IMR-90 (cell line): ENCODE data around the gene PRDM5. TPM values are rescaled to one million over a fixed set of nuclear protein-coding genes. Genes with fewer than 3 reads are reported as not detected.

ENCODE experiments used
- ATAC-seq: fragments of 200-7000 bp; cut with Tn5 transposase; 2 replicates; pipeline ENCODE4 v1.9.1; 2020; ENCODE audit warnings: low read depth, mild to moderate bottlenecking, moderate library complexity
- BruUV-seq: library from RNA; stranded (reverse); fragments of 400-500 nt; replicated peaks from 2 replicates; lab custom pipeline; 2021; lab: Mats Ljungman, UMichigan
- CTCF ChIA-PET: fragments of 300-600 bp; formaldehyde crosslinking; extraction: SDS; loops from one replicate; lab custom pipeline; 2021; ENCODE audit warnings: antibody characterized with exemption; lab: Yijun Ruan, JAX
- POLR2A ChIA-PET: fragments of 300-600 bp; sonication (Branson Sonifier 250); formaldehyde crosslinking; loops from one replicate; lab custom pipeline; 2022; ENCODE audit warnings: antibody characterized with exemption; ENCODE audit not compliant: unreplicated experiment; lab: Charles Lee
- DNase-seq: peaks from one replicate; pipeline ENCODE4 v3.0.0; 2013
- H2AFZ ChIP-seq: replicated peaks from 2 replicates; pipeline ENCODE3; 2013; ENCODE audit warnings: low read length, mild to moderate bottlenecking; ENCODE audit not compliant: poor library complexity
- H2AK5ac ChIP-seq: 2 replicates; pipeline ENCODE4 v1.6.1; 2013; ENCODE audit warnings: low read depth, low read length, inconsistent platforms
- H2AK9ac ChIP-seq: replicated peaks from 2 replicates; pipeline ENCODE3; 2013; ENCODE audit warnings: mild to moderate bottlenecking, low read depth, low read length, moderate library complexity; ENCODE audit not compliant: poor library complexity
- H2BK120ac ChIP-seq: 2 replicates; pipeline ENCODE4 v1.6.1; 2013; ENCODE audit warnings: low read depth, low read length, inconsistent platforms
- H2BK15ac ChIP-seq: 3 replicates; pipeline ENCODE4 v1.6.1; 2013; ENCODE audit warnings: low read depth, low read length, inconsistent platforms
- H2BK20ac ChIP-seq: 2 replicates; pipeline ENCODE4 v1.6.1; 2013; ENCODE audit warnings: low read depth, mild to moderate bottlenecking, inconsistent platforms, low read length, moderate library complexity
- H2BK5ac ChIP-seq: 2 replicates; pipeline ENCODE4 v1.6.1; 2013; ENCODE audit warnings: mild to moderate bottlenecking, low read depth, low read length, inconsistent platforms; ENCODE audit not compliant: poor library complexity, severe bottlenecking
- H3K14ac ChIP-seq: replicated peaks from 2 replicates; pipeline ENCODE4 v1.6.1; 2013; ENCODE audit warnings: low read depth, low read length, inconsistent platforms
- H3K18ac ChIP-seq: 2 replicates; pipeline ENCODE4 v1.6.1; 2013; ENCODE audit warnings: low read depth, low read length, control low read depth
- H3K23ac ChIP-seq: 2 replicates; pipeline ENCODE4 v1.6.1; 2013; ENCODE audit warnings: low read depth, low read length, inconsistent platforms
- H3K27ac ChIP-seq: 2 replicates; pipeline ENCODE4 v1.5.1; 2013; ENCODE audit warnings: mild to moderate bottlenecking, control low read depth, low read length; ENCODE audit not compliant: insufficient read depth
- H3K27me3 ChIP-seq: 2 replicates; pipeline ENCODE4 v1.6.1; 2013; ENCODE audit warnings: low read length; ENCODE audit not compliant: control insufficient read depth, insufficient read depth
- H3K36me3 ChIP-seq: 2 replicates; pipeline ENCODE4 v1.6.1; 2013; ENCODE audit warnings: low read length, mixed read lengths; ENCODE audit not compliant: control insufficient read depth, insufficient read depth
- H3K4ac ChIP-seq: 2 replicates; pipeline ENCODE4 v1.6.1; 2013; ENCODE audit warnings: low read depth, low read length, inconsistent platforms
- H3K4me1 ChIP-seq: 2 replicates; pipeline ENCODE4 v1.6.1; 2013; ENCODE audit warnings: low read length, mixed read lengths; ENCODE audit not compliant: control insufficient read depth, insufficient read depth
- H3K4me2 ChIP-seq: 2 replicates; pipeline ENCODE4 v1.6.1; 2013; ENCODE audit warnings: low read depth, mild to moderate bottlenecking, control low read depth, low read length, moderate library complexity
- H3K4me3 ChIP-seq: 2 replicates; pipeline ENCODE4 v1.5.1; 2013; ENCODE audit warnings: low read depth, mild to moderate bottlenecking, control low read depth, low read length, moderate library complexity; ENCODE audit not compliant: insufficient read depth
- H3K56ac ChIP-seq: 2 replicates; pipeline ENCODE4 v1.6.1; 2013; ENCODE audit warnings: low read length, inconsistent platforms; ENCODE audit not compliant: insufficient read depth; ENCODE audit errors: extremely low read depth
- H3K79me1 ChIP-seq, 2 experiments: 2 replicates each; pipeline ENCODE4 v1.6.1; 2013; ENCODE audit warnings: low read length in 2 of 2, inconsistent platforms in 1 of 2, low read depth in 1 of 2
- H3K9ac ChIP-seq: 2 replicates; pipeline ENCODE4 v1.6.1; 2013; ENCODE audit warnings: low read depth, low read length, control low read depth
- H3K9me1 ChIP-seq: 2 replicates; pipeline ENCODE4 v1.6.1; 2013; ENCODE audit warnings: low read length, inconsistent platforms; ENCODE audit not compliant: insufficient read depth
- H3K9me3 ChIP-seq: 2 replicates; pipeline ENCODE4 v1.6.1; 2013; ENCODE audit warnings: low read length; ENCODE audit not compliant: control insufficient read depth, insufficient read depth
- H4K20me1 ChIP-seq: 2 replicates; pipeline ENCODE4 v1.6.1; 2013; ENCODE audit warnings: low read length, inconsistent platforms; ENCODE audit not compliant: insufficient read depth
- H4K5ac ChIP-seq: 2 replicates; pipeline ENCODE4 v1.6.1; 2013; ENCODE audit warnings: mild to moderate bottlenecking, low read depth, low read length, control low read depth
- H4K8ac ChIP-seq, 2 experiments: 2 replicates each; pipeline ENCODE4 v1.6.1; 2013; ENCODE audit warnings: low read depth in 2 of 2, low read length in 2 of 2, control low read depth in 1 of 2, inconsistent platforms in 1 of 2
- H4K91ac ChIP-seq: 2 replicates; pipeline ENCODE4 v1.6.1; 2013; ENCODE audit warnings: low read depth, low read length, inconsistent platforms; ENCODE audit not compliant: insufficient read depth
- BHLHE40 ChIP-seq: fragments of 150-350 bp; IDR thresholded peaks from 2 replicates; pipeline ENCODE4 v1.6.1; 2016; ENCODE audit warnings: mild to moderate bottlenecking, low read depth, low read length
- CEBPB ChIP-seq: IDR thresholded peaks from 2 replicates; pipeline ENCODE4 v1.6.1; 2012; ENCODE audit warnings: low read depth, low read length, improper control_type of control experiment
- CTCF ChIP-seq: conservative IDR thresholded peaks from 2 replicates; pipeline ENCODE4 v1.5.1; 2012; ENCODE audit warnings: mild to moderate bottlenecking, low read depth, low read length, improper control_type of control experiment
- ELK1 ChIP-seq: fragments of 150-350 bp; IDR thresholded peaks from 2 replicates; pipeline ENCODE4 v1.6.1; 2016; ENCODE audit warnings: low read depth, mild to moderate bottlenecking, low read length, moderate library complexity, borderline replicate concordance
- FOS ChIP-seq: fragments of 150-350 bp; IDR thresholded peaks from 2 replicates; pipeline ENCODE4 v1.6.1; 2016; ENCODE audit warnings: low read depth, low read length
- MAFK ChIP-seq: IDR thresholded peaks from 2 replicates; pipeline ENCODE4 v1.6.1; 2012; ENCODE audit warnings: low read depth, low read length, improper control_type of control experiment
- MXI1 ChIP-seq: IDR thresholded peaks from 2 replicates; pipeline ENCODE4 v1.6.1; 2012; ENCODE audit warnings: low read depth, mild to moderate bottlenecking, low read length, moderate library complexity, borderline replicate concordance
- POLR2A ChIP-seq: IDR thresholded peaks from 2 replicates; pipeline ENCODE4 v1.6.1; 2012; ENCODE audit warnings: mild to moderate bottlenecking, low read depth, low read length
- RFX5 ChIP-seq: IDR thresholded peaks from 2 replicates; pipeline ENCODE4 v1.8.0; 2012; ENCODE audit warnings: low read depth, mild to moderate bottlenecking, low read length, moderate library complexity
- WGBS, 2 experiments: methylation state at CpG; one replicate each; pipeline versions ENCODE4 v1.1.5 to v1.1.7; 2013; ENCODE audit warnings: missing lambda C conversion rate in 2 of 2; ENCODE audit not compliant: insufficient read length in 1 of 2; ENCODE audit errors: extremely low coverage in 2 of 2; 5-methylcytosine and 5-hydroxymethylcytosine counted together
- dilution Hi-C: fragments of 300-500 bp; cut with HindIII; formaldehyde crosslinking; loops from one replicate; pipeline ENCODE4 v1.14.3; 2018; ENCODE audit warnings: low sequenced_read_pairs; ENCODE audit not compliant: unreplicated experiment
- in situ Hi-C: fragments of 300-500 bp; cut with MboI; formaldehyde crosslinking; loops from 3 replicates; pipeline ENCODE4 v1.14.3; 2019; ENCODE audit warnings: low sequenced_read_pairs, inconsistent platforms, mixed read lengths
- intact Hi-C: fragments of 100-400 bp; cut with micrococcal nuclease; formaldehyde crosslinking; loops from 2 replicates; pipeline ENCODE4 v1.10.0; 2022
- polyA plus RNA-seq, 3 experiments: library from polyadenylated mRNA; depleted of rRNA; stranded (reverse); fragments of >200 nt; gene quantifications; 2 replicates each; pipeline ENCODE4 v1.2.3, GENCODE V29; 2012; ENCODE audit warnings: low replicate concordance in 1 of 3
- total RNA-seq: library from RNA; depleted of rRNA; stranded (reverse); fragments of >200 nt; gene quantifications from 2 replicates; pipeline ENCODE4 v1.2.3, GENCODE V29; 2012
- TF ChIP-seq, protein P1 (sequence below): fragments of 150-350 bp; IDR thresholded peaks from 2 replicates; pipeline ENCODE4 v1.6.1; 2017; ENCODE audit warnings: mild to moderate bottlenecking, antibody characterized with exemption, low read length, low read depth

PRDM5 gene
- total and polyA plus RNA-seq, 2 of the 4 experiments (the other 2 are of a cell fraction), result 4.1 to 10.8 TPM

- no peak for TF ChIP-seq CEBPB
- TF ChIP-seq, protein P1, sequence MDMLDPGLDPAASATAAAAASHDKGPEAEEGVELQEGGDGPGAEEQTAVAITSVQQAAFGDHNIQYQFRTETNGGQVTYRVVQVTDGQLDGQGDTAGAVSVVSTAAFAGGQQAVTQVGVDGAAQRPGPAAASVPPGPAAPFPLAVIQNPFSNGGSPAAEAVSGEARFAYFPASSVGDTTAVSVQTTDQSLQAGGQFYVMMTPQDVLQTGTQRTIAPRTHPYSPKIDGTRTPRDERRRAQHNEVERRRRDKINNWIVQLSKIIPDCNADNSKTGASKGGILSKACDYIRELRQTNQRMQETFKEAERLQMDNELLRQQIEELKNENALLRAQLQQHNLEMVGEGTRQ, result no peak
- no peak for TF ChIP-seq RFX5
- no peak for TF ChIP-seq FOS
- TF ChIP-seq MXI1, result no peak
- no peak for TF ChIP-seq BHLHE40
- TF ChIP-seq CTCF, result no peak
- no peak for TF ChIP-seq POLR2A
- no peak for TF ChIP-seq MAFK
- no peak for TF ChIP-seq ELK1
- H4K8ac ChIP-seq, result no peak overlapping the region
- H3K9ac ChIP-seq, result no peak overlapping the region
- H3K9me3 ChIP-seq, result no peaks in the 10 kb centered on the region
- no peak overlapping the region for H2BK20ac ChIP-seq
- H4K91ac ChIP-seq, result no peak overlapping the region
- 0 out of 2 replicates have a peak, but pooled peaks cover 2% of the 10 kb centered on the region for H3K4me1 ChIP-seq
- no peak overlapping the region for H2BK120ac ChIP-seq
- H2BK15ac ChIP-seq, result no peak overlapping the region
- no peak overlapping the region for H3K56ac ChIP-seq
- ATAC-seq (no peak), DNase-seq (no peak)
- ChIA-PET POLR2A (no interaction called here), CTCF (no interaction called here)
- H3K27ac ChIP-seq, result no peak overlapping the region
- no peak overlapping the region for H3K4me3 ChIP-seq
- no TSS peak for BruUV-seq
- H3K27me3 ChIP-seq, result no peaks in the 10 kb centered on the region
- dilution Hi-C loops, result no loop called here
- WGBS, 2 experiments, result no CpG with 5 or more reads among the region's 2 CpGs
- no peaks in the 10 kb centered on the region for H3K9me1 ChIP-seq
- H3K18ac ChIP-seq, result no peak overlapping the region
- H3K4me2 ChIP-seq, result no peak overlapping the region
- H2AFZ ChIP-seq, result no peak overlapping the region
- H3K36me3 ChIP-seq, result no peaks in the 10 kb centered on the region
- no peak overlapping the region for H2AK9ac ChIP-seq
- H3K79me1 ChIP-seq, result no peaks in the 10 kb centered on the region
- no peaks in the 10 kb centered on the region for H4K20me1 ChIP-seq
- no peak overlapping the region for H3K4ac ChIP-seq
- no peak overlapping the region for H4K5ac ChIP-seq
- intact Hi-C loops, result no loop called here
- no peak overlapping the region for H2AK5ac ChIP-seq
- in situ Hi-C loops, result no loop called here
- H3K14ac ChIP-seq, result no peak overlapping the region
- no peak overlapping the region for H3K23ac ChIP-seq
- H2BK5ac ChIP-seq, result no peak overlapping the region
These were observed 161.5 kb downstream of the PRDM5 start for GRCh38 chr4:120761070-120761469.
